Measurements from ENCODE around the gene ISYNA1. TPM values are rescaled to one million over a fixed set of nuclear protein-coding genes. Genes with fewer than 3 reads are reported as not detected.
A peak's percentile ranks its signal among the peaks of the same experiment; 100 is the strongest.

The ISYNA1 gene
- total and polyA plus RNA-seq, 4 donors, result 4.7 to 41.9 (median 10.1) TPM

DNA sequence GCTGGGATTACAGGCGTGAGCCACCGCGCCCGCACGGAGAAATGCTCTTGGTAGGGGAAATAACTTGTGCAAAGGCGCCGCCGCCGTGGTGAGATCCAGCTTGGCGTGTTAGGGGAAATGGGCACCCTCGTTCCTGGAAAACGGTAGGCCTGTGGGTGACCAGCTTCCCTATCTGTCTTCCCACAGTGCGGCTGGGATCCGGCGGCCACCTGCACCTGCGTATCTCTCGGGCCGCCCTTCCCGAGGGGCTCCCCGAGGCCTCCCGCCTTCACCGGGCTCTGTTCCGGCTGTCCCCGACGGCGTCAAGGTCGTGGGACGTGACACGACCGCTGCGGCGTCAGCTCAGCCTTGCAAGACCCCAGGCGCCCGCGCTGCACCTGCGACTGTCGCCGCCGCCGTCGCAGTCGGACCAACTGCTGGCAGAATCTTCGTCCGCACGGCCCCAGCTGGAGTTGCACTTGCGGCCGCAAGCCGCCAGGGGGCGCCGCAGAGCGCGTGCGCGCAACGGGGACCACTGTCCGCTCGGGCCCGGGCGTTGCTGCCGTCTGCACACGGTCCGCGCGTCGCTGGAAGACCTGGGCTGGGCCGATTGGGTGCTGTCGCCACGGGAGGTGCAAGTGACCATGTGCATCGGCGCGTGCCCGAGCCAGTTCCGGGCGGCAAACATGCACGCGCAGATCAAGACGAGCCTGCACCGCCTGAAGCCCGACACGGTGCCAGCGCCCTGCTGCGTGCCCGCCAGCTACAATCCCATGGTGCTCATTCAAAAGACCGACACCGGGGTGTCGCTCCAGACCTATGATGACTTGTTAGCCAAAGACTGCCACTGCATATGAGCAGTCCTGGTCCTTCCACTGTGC is 49.6 kb downstream of the ISYNA1 start:
- H3K27ac ChIP-seq (ENCODE audit: low read depth in 1 of 2, low read length in 2 of 2), result no peak overlapping the region
- H3K9me3 ChIP-seq (ENCODE audit: control insufficient read depth in 4 of 4, low read length in 3 of 4), result no peaks in the 10 kb centered on the region
- 37% methylated on average over 86 of the region's 86 CpGs for WGBS
- no peak overlapping the region for H3K9ac ChIP-seq (ENCODE audit: low read depth in 1 of 2, low read length in 2 of 2)
- peak overlapping the region in 1 of 3 donors; percentile 6 for H3K4me3 ChIP-seq (ENCODE audit: low read depth in 1 of 3, low read length in 3 of 3)
- peak; percentile 93 for DNase-seq (ENCODE audit: low spot score)
- H3K36me3 ChIP-seq (ENCODE audit: control insufficient read depth in 4 of 4, insufficient read depth in 3 of 4, low read depth in 1 of 4, low read length in 3 of 4), result peaks cover 0 to 5% (median 0%) of the 10 kb centered on the region in 4 donors
- TF ChIP-seq SP1 (IDR thresholded peaks at IDR 0.05) (no peak), RXRA (IDR thresholded peaks at IDR 0.05) (no peak), TAF1 (conservative IDR thresholded peaks at IDR 0.05) (no peak), NR2F2 (IDR thresholded peaks at IDR 0.05) (no peak), RAD21 (IDR thresholded peaks at IDR 0.05) (peak; percentile 59 to 82), HNF4A (conservative IDR thresholded peaks at IDR 0.05) (no peak), HNF4G (IDR thresholded peaks at IDR 0.05) (no peak)
- TF ChIP-seq, protein P1, sequence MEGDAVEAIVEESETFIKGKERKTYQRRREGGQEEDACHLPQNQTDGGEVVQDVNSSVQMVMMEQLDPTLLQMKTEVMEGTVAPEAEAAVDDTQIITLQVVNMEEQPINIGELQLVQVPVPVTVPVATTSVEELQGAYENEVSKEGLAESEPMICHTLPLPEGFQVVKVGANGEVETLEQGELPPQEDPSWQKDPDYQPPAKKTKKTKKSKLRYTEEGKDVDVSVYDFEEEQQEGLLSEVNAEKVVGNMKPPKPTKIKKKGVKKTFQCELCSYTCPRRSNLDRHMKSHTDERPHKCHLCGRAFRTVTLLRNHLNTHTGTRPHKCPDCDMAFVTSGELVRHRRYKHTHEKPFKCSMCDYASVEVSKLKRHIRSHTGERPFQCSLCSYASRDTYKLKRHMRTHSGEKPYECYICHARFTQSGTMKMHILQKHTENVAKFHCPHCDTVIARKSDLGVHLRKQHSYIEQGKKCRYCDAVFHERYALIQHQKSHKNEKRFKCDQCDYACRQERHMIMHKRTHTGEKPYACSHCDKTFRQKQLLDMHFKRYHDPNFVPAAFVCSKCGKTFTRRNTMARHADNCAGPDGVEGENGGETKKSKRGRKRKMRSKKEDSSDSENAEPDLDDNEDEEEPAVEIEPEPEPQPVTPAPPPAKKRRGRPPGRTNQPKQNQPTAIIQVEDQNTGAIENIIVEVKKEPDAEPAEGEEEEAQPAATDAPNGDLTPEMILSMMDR (IDR thresholded peaks at IDR 0.05; ENCODE audit: low read depth, low read length, missing input control), result peak; percentile 89
- TF ChIP-seq, protein P2, sequence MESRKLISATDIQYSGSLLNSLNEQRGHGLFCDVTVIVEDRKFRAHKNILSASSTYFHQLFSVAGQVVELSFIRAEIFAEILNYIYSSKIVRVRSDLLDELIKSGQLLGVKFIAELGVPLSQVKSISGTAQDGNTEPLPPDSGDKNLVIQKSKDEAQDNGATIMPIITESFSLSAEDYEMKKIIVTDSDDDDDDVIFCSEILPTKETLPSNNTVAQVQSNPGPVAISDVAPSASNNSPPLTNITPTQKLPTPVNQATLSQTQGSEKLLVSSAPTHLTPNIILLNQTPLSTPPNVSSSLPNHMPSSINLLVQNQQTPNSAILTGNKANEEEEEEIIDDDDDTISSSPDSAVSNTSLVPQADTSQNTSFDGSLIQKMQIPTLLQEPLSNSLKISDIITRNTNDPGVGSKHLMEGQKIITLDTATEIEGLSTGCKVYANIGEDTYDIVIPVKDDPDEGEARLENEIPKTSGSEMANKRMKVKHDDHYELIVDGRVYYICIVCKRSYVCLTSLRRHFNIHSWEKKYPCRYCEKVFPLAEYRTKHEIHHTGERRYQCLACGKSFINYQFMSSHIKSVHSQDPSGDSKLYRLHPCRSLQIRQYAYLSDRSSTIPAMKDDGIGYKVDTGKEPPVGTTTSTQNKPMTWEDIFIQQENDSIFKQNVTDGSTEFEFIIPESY (IDR thresholded peaks at IDR 0.05), result no peak
- H3K4me1 ChIP-seq (ENCODE audit: control insufficient read depth in 4 of 4, insufficient read depth in 4 of 4, low read length in 3 of 4), result peaks cover 4 to 25% (median 14%) of the 10 kb centered on the region in 4 donors
- H3K27me3 ChIP-seq (ENCODE audit: control insufficient read depth in 4 of 4, insufficient read depth in 4 of 4, low read length in 3 of 4), result no peaks in the 10 kb centered on the region

DNA sequence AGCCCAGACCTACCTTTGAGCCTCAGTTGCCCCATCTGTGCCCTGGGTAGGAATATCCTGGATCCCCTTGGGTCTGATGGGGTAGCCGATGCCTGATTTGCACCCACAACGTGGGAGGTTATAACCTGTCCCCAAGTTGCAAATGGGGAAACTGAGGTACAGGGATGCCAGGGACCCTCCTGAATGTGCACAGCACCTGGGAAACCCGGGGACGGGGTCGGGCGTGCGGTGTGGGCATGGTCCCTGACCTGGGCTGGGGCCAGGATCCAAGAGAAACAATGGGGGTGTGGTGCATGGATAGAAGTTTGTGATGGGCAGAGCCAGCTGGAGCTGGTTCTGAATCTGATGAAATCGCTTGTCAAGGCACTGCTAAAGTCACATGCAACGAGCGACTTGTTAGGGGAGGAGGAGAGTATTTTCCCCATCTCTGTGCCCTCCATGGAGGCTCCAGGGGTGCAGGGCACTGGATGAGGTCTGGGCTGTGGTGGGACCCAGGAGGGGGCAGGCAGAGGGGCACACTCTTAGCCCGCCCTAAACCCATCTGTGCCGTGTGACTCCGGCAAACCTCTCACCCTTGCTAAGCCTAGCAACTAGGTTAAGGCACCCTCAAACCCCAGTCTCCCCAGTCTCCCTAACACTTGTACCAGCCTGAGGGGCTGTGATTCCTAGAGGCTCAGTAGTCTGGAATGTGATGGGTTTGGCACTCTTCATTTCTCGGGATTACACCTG is 51.2 kb downstream of the ISYNA1 start:
- H3K4me1 ChIP-seq (ENCODE audit: control insufficient read depth in 4 of 4, insufficient read depth in 4 of 4, low read length in 3 of 4), result peaks cover 8 to 34% (median 19%) of the 10 kb centered on the region in 4 donors
- H3K9me3 ChIP-seq (ENCODE audit: control insufficient read depth in 4 of 4, low read length in 3 of 4), result no peaks in the 10 kb centered on the region
- peak overlapping the region; percentile 90 for H3K27ac ChIP-seq (ENCODE audit: low read depth in 1 of 2, low read length in 2 of 2)
- H3K27me3 ChIP-seq (ENCODE audit: control insufficient read depth in 4 of 4, insufficient read depth in 4 of 4, low read length in 3 of 4), result no peaks in the 10 kb centered on the region
- peak overlapping the region in 1 of 2 donors; percentile 59 for H3K9ac ChIP-seq (ENCODE audit: low read depth in 1 of 2, low read length in 2 of 2)
- DNase-seq (ENCODE audit: low spot score), result no peak
- H3K4me3 ChIP-seq (ENCODE audit: low read depth in 1 of 3, low read length in 3 of 3), result peak overlapping the region in 2 of 3 donors; percentile 37 to 43
- TF ChIP-seq HNF4A (conservative IDR thresholded peaks at IDR 0.05) (peak in 1 of 2 donors; percentile 50), RXRA (IDR thresholded peaks at IDR 0.05) (peak in 1 of 2 donors; percentile 67), YY1 (IDR thresholded peaks at IDR 0.05) (peak; percentile 45), GABPA (IDR thresholded peaks at IDR 0.05 in 1 of 2, conservative IDR thresholded peaks at IDR 0.05 in 1 of 2) (no peak)
- TF ChIP-seq, protein P2 (IDR thresholded peaks at IDR 0.05), result no peak
- TF ChIP-seq, protein P1 (IDR thresholded peaks at IDR 0.05; ENCODE audit: low read depth, low read length, missing input control), result no peak
- TF ChIP-seq, protein P3, sequence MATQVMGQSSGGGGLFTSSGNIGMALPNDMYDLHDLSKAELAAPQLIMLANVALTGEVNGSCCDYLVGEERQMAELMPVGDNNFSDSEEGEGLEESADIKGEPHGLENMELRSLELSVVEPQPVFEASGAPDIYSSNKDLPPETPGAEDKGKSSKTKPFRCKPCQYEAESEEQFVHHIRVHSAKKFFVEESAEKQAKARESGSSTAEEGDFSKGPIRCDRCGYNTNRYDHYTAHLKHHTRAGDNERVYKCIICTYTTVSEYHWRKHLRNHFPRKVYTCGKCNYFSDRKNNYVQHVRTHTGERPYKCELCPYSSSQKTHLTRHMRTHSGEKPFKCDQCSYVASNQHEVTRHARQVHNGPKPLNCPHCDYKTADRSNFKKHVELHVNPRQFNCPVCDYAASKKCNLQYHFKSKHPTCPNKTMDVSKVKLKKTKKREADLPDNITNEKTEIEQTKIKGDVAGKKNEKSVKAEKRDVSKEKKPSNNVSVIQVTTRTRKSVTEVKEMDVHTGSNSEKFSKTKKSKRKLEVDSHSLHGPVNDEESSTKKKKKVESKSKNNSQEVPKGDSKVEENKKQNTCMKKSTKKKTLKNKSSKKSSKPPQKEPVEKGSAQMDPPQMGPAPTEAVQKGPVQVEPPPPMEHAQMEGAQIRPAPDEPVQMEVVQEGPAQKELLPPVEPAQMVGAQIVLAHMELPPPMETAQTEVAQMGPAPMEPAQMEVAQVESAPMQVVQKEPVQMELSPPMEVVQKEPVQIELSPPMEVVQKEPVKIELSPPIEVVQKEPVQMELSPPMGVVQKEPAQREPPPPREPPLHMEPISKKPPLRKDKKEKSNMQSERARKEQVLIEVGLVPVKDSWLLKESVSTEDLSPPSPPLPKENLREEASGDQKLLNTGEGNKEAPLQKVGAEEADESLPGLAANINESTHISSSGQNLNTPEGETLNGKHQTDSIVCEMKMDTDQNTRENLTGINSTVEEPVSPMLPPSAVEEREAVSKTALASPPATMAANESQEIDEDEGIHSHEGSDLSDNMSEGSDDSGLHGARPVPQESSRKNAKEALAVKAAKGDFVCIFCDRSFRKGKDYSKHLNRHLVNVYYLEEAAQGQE (IDR thresholded peaks at IDR 0.05), result no peak
- H3K36me3 ChIP-seq (ENCODE audit: control insufficient read depth in 4 of 4, insufficient read depth in 3 of 4, low read depth in 1 of 4, low read length in 3 of 4), result peaks cover 0 to 5% (median 0%) of the 10 kb centered on the region in 4 donors
- WGBS, result 48% methylated on average over 14 of the region's 14 CpGs

Data from liver (tissue), 9 donors.